Natural killer cell (primary cell): ENCODE data around the gene CDC20. TPM values are rescaled to one million over a fixed set of nuclear protein-coding genes. Genes with fewer than 3 reads are reported as not detected.

Experiments
- ATAC-seq, 3 donors: fragments of 150-1000 bp in 2 of 3; fragments of 200-7000 bp in 1 of 3; cut with Tn5 transposase; 1 replicate in 1 of 3; 2 replicates in 2 of 3; pipeline ENCODE4 v1.10.0; 2021; ENCODE audit warnings: mild to moderate bottlenecking in 2 of 3, moderate library complexity in 2 of 3
- DNase-seq, 2 donors: peaks; one replicate each; pipeline versions ENCODE4 v3.0.0 to v3.0.0-alpha.2; 2013 to 2021; ENCODE audit warnings: mixed read lengths in 1 of 2
- H3K27ac ChIP-seq: one replicate; pipeline ENCODE4 v1.5.1; 2013; ENCODE audit warnings: mild to moderate bottlenecking, low read length
- H3K27me3 ChIP-seq: one replicate; pipeline ENCODE4 v1.6.1; 2013; ENCODE audit warnings: low read length; ENCODE audit not compliant: control insufficient read depth, insufficient read depth
- H3K36me3 ChIP-seq: one replicate; pipeline ENCODE4 v1.6.1; 2013; ENCODE audit warnings: low read length; ENCODE audit not compliant: control insufficient read depth, insufficient read depth
- H3K4me1 ChIP-seq: one replicate; pipeline ENCODE4 v1.6.1; 2013; ENCODE audit warnings: low read length; ENCODE audit not compliant: control insufficient read depth, insufficient read depth
- H3K4me3 ChIP-seq: one replicate; pipeline ENCODE4 v1.5.1; 2013; ENCODE audit warnings: low read length
- H3K9me3 ChIP-seq: one replicate; pipeline ENCODE4 v1.6.1; 2013; ENCODE audit warnings: low read length; ENCODE audit not compliant: control insufficient read depth, insufficient read depth
- H3K27ac Mint-ChIP-seq, 2 donors: one replicate each; pipeline ENCODE4 v1.8.0; 2022; ENCODE audit warnings: mild to moderate bottlenecking in 2 of 2, mixed read lengths in 2 of 2, moderate library complexity in 1 of 2
- H3K27me3 Mint-ChIP-seq, 2 donors: one replicate each; pipeline ENCODE4 v1.8.0; 2022; ENCODE audit warnings: low read depth in 2 of 2, mixed read lengths in 2 of 2
- H3K36me3 Mint-ChIP-seq: one replicate; pipeline ENCODE4 v1.8.0; 2022; ENCODE audit warnings: mixed read lengths
- H3K4me1 Mint-ChIP-seq, 2 donors: one replicate each; pipeline ENCODE4 v1.8.0; 2022; ENCODE audit warnings: mixed read lengths in 2 of 2
- H3K4me3 Mint-ChIP-seq: one replicate; pipeline ENCODE4 v1.8.0; 2022; ENCODE audit warnings: mild to moderate bottlenecking, moderate library complexity, mixed read lengths
- H3K9me3 Mint-ChIP-seq, 2 donors: one replicate each; pipeline ENCODE4 v1.8.0; 2022; ENCODE audit warnings: mixed read lengths in 2 of 2
- WGBS: methylation state at CpG from one replicate; pipeline ENCODE4 v1.1.7; 2013; ENCODE audit warnings: missing lambda C conversion rate; ENCODE audit not compliant: insufficient coverage; 5-methylcytosine and 5-hydroxymethylcytosine counted together
- intact Hi-C: fragments of 100-400 bp; cut with micrococcal nuclease; formaldehyde crosslinking; loops from one replicate; pipeline ENCODE4 v1.14.2; 2022
- total RNA-seq, 4 donors: library from RNA; stranded (reverse); fragments of 120-200 nt in 1 of 4; gene quantifications; one replicate each; pipeline versions ENCODE4 v1.2.3 to v1.2.4, GENCODE V29; 2013 to 2022
- TF ChIP-seq, protein P1 (sequence below): fragments of 200-600 bp; IDR thresholded peaks from one replicate; pipeline ENCODE4 v1.8.0; 2022; ENCODE audit warnings: antibody characterized with exemption

CDC20 gene
- total RNA-seq, 3 donors from 2014 or later (not counting 1 experiment from before 2014, with no cell fraction given): 0.50 to 2.4 (median 0.96) TPM

DNA sequence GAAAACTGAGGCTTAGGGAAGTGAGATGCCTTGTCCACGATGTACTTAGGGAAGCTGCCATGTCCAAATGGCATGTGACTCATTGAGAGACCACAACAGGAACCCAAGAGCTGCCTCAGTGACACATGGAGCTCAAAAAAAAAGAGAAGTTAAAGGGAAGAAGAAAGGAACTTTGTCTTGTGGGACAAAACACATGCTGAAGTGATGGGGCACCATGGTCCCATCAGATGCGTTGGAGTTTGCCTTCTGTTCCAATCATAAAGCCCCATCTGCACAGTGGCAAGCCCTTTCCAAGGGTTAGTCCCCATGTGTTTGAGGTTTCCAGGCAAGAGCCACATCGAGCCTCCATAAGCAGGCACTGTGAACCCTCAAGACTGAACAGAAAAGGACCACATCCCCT, 22.8 kb downstream of the CDC20 start:
- no peaks in the 10 kb centered on the region for H3K9me3 Mint-ChIP-seq
- no peak overlapping the region for H3K4me3 Mint-ChIP-seq
- Histone ChIP-seq H3K36me3 (peaks cover 43% of the 10 kb centered on the region), H3K27me3 (no peaks in the 10 kb centered on the region), H3K4me3 (no peak overlapping the region), H3K27ac (no peak overlapping the region), H3K9me3 (no peaks in the 10 kb centered on the region), H3K4me1 (peaks cover 3% of the 10 kb centered on the region)
- intact Hi-C loops: no loop called here
- ATAC-seq: no peak
- no peaks in the 10 kb centered on the region for H3K27me3 Mint-ChIP-seq
- peaks cover 0 to 10% of the 10 kb centered on the region in 2 donors for H3K4me1 Mint-ChIP-seq
- WGBS: 53% methylated on average over 3 of the region's 3 CpGs
- no peak for DNase-seq
- H3K27ac Mint-ChIP-seq: peak overlapping the region; percentile 41 to 70
- H3K36me3 Mint-ChIP-seq: peaks cover 23% of the 10 kb centered on the region
- TF ChIP-seq, protein P1, sequence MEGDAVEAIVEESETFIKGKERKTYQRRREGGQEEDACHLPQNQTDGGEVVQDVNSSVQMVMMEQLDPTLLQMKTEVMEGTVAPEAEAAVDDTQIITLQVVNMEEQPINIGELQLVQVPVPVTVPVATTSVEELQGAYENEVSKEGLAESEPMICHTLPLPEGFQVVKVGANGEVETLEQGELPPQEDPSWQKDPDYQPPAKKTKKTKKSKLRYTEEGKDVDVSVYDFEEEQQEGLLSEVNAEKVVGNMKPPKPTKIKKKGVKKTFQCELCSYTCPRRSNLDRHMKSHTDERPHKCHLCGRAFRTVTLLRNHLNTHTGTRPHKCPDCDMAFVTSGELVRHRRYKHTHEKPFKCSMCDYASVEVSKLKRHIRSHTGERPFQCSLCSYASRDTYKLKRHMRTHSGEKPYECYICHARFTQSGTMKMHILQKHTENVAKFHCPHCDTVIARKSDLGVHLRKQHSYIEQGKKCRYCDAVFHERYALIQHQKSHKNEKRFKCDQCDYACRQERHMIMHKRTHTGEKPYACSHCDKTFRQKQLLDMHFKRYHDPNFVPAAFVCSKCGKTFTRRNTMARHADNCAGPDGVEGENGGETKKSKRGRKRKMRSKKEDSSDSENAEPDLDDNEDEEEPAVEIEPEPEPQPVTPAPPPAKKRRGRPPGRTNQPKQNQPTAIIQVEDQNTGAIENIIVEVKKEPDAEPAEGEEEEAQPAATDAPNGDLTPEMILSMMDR: no peak

DNA sequence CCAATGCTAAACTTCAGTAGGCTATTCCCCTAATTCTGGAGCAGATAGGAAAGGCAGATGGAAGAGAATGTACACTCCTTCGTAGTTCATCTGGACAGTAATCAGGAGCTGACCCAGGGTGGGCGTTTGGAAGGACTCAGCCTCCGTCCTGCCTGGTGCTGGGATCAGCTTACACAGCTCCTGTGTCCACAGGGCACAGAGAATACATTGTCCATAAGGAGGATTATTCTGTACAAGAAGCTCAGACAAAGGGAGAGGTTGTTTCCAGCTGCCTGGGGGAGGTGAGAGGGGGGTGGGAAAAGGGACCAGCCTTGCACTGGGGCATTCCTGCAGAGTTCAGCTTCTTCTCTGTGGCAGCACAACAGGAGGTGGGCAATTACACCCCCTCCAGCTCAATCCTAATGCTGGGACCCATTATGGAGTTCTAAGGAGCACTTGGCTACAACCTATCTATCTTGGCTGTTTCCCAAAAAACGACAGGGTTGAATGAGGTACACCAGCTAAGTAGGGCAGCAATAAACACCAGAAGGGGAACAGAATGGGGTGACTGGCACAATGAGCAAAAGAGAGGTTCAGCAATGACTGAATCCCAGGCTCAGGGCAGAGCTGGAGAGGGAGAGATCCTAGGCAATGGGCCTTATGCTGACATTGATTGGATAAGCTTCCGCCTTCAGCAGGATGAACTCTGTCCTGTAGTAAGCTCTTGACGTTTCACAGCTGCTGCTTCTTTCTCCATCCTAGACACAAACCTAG, 23.4 kb downstream of the CDC20 start:
- H3K9me3 ChIP-seq: no peaks in the 10 kb centered on the region
- Mint-ChIP-seq H3K4me1 (peaks cover 2 to 14% of the 10 kb centered on the region in 2 donors), H3K36me3 (peaks cover 29% of the 10 kb centered on the region), H3K27me3 (no peaks in the 10 kb centered on the region), H3K9me3 (no peaks in the 10 kb centered on the region), H3K27ac (peak overlapping the region in 1 of 2 donors; percentile 70), H3K4me3 (no peak overlapping the region)
- no peaks in the 10 kb centered on the region for H3K27me3 ChIP-seq
- no peak overlapping the region for H3K27ac ChIP-seq
- peaks cover 3% of the 10 kb centered on the region for H3K4me1 ChIP-seq
- DNase-seq (no peak), ATAC-seq (no peak)
- H3K36me3 ChIP-seq: peaks cover 49% of the 10 kb centered on the region
- no peak overlapping the region for H3K4me3 ChIP-seq
- TF ChIP-seq, protein P1: no peak
- WGBS: 86% methylated on average over 6 of the region's 6 CpGs
- intact Hi-C loops: no loop called here

DNA sequence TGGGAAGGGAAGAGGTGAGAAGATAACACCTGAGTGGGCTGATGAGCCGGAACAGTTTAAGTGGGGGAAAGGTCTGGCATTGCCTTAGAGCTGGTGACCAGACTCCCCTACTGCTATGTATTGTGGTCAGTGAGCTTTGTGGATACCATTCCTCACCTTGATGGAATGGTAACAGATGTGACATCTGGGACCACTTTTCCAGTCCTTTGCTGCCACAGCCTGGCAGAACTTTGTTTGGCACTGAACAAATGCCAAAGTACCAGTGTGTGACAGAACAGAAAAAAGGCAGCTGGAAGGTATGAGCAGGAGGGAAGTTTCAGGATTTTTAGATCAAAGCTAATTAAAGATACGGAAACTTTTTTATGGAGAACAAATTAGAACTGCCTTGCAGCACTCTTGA, 24.7 kb downstream of the CDC20 start:
- DNase-seq (no peak), ATAC-seq (no peak)
- WGBS: 100% methylated on average over 2 of the region's 2 CpGs
- Histone ChIP-seq H3K27ac (no peak overlapping the region), H3K4me1 (peaks cover 7% of the 10 kb centered on the region), H3K36me3 (peaks cover 51% of the 10 kb centered on the region), H3K4me3 (no peak overlapping the region), H3K9me3 (no peaks in the 10 kb centered on the region), H3K27me3 (no peaks in the 10 kb centered on the region)
- Mint-ChIP-seq H3K4me3 (no peak overlapping the region), H3K27me3 (no peaks in the 10 kb centered on the region), H3K4me1 (peaks cover 12 to 26% of the 10 kb centered on the region in 2 donors), H3K27ac (peak overlapping the region in 1 of 2 donors; percentile 61), H3K36me3 (peaks cover 31% of the 10 kb centered on the region), H3K9me3 (no peaks in the 10 kb centered on the region)
- TF ChIP-seq, protein P1: no peak
- intact Hi-C loops: no loop called here

DNA sequence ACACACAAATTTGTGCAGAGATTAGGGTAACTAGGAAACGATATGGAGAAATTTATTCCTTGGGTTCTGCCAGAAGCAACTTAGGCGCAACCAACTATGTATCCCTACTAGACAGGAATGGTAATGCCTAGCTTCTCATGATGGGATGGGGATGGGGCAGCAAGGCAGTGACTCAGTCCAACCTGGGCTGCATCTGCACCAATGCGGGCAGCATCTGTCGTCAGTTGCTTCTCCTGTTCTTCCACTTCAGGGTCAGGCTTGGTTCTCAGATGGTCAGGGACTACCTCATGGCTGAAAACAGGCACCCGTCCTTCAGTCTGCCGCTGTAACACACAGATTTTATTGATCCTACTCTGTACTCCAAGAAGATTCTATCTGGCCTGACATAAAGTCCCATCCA, 27.9 kb downstream of the CDC20 start:
- intact Hi-C loops: no loop called here
- no peaks in the 10 kb centered on the region for H3K9me3 Mint-ChIP-seq

More for the DNA sequence above, 27.9 kb downstream of the CDC20 start:
- Mint-ChIP-seq H3K27ac (no peak overlapping the region), H3K4me1 (peaks cover 33 to 38% of the 10 kb centered on the region in 2 donors), H3K4me3 (no peak overlapping the region), H3K27me3 (no peaks in the 10 kb centered on the region), H3K36me3 (peaks cover 31% of the 10 kb centered on the region)
- ATAC-seq (no peak), DNase-seq (no peak)
- TF ChIP-seq, protein P1: no peak
- Histone ChIP-seq H3K9me3 (no peaks in the 10 kb centered on the region), H3K36me3 (peaks cover 51% of the 10 kb centered on the region), H3K4me3 (no peak overlapping the region), H3K4me1 (peaks cover 24% of the 10 kb centered on the region), H3K27ac (no peak overlapping the region), H3K27me3 (no peaks in the 10 kb centered on the region)
- WGBS: 96% methylated on average over 6 of the region's 6 CpGs
